Fibroblast of villous mesenchyme (primary cell): ENCODE results near the gene GIGYF1. TPM values are rescaled to one million over a fixed set of nuclear protein-coding genes. Genes with fewer than 3 reads are reported as not detected.
"Not testable (repeated sequence)": the region's sequence is repeated elsewhere in the genome, so short reads cannot be mapped to it uniquely, and the experiment has no call there.

ENCODE experiments used
- DNase-seq: peaks from one replicate; pipeline ENCODE4 v3.0.0-alpha.2; 2010; ENCODE audit warnings: low read depth
- H3K4me3 ChIP-seq: 2 replicates; pipeline ENCODE4 v1.5.1; 2011; ENCODE audit warnings: low read depth, mild to moderate bottlenecking, low read length
- CTCF ChIP-seq: IDR thresholded peaks from 2 replicates; pipeline ENCODE4 v1.5.1; 2012; ENCODE audit warnings: low read depth, mild to moderate bottlenecking, low read length; ENCODE audit not compliant: insufficient read depth
- total RNA-seq: library from RNA; depleted of rRNA; stranded (reverse); fragments of >200 nt; gene quantifications from 2 replicates; pipeline ENCODE4 v1.2.3, GENCODE V29; 2012

Gene GIGYF1
- total RNA-seq, 1 donor = 15.5 TPM

GRCh38 chr7:100674411-100675104 lies 19.5 kb downstream of the GIGYF1 start:
- peak; percentile 17 for DNase-seq
- H3K4me3 ChIP-seq = peak overlapping the region; percentile 95
- TF ChIP-seq CTCF = no peak

- peak overlapping the region; percentile 95 for H3K4me3 ChIP-seq
- TF ChIP-seq CTCF = no peak
- peak; percentile 19 for DNase-seq
Measured at GRCh38 chr7:100673942-100674410, 20.1 kb downstream of the GIGYF1 start.

- peak within 1 kb of the TSS; percentile 95 for H3K4me3 ChIP-seq
- DNase-seq = peak; percentile 99
- no peak for TF ChIP-seq CTCF
Measured at GRCh38 chr7:100673302-100673941, 20.6 kb downstream of the GIGYF1 start, which contains the start of gene GNB2. Gene GNB2, plus strand, starts transcription at chr7:100673740. Its CDS starts 2,526 bp downstream, at chr7:100676266.

- no peak for TF ChIP-seq CTCF
- no peak for DNase-seq
- no peak overlapping the region for H3K4me3 ChIP-seq
Measured at GRCh38 chr7:100671353-100672327, 22.4 kb downstream of the GIGYF1 start.

GRCh38 chr7:100670074-100670473 lies 24.0 kb downstream of the GIGYF1 start:
- no peak for DNase-seq
- H3K4me3 ChIP-seq = no peak overlapping the region
- TF ChIP-seq CTCF = no peak

GRCh38 chr7:100669106-100669505 lies 24.9 kb downstream of the GIGYF1 start:
- not testable (repeated sequence) for H3K4me3 ChIP-seq, DNase-seq
